Activated gamma-delta T cell treated with anti-CD3 and anti-CD28 coated beads, Interleukin-2, amount 50 U/mL, for 16 hours (primary cell): ENCODE data around the gene CAPG.
"Not testable (repeated sequence)": the region's sequence is repeated elsewhere in the genome, so short reads cannot be mapped to it uniquely, and the experiment has no call there.

Source experiments
- DNase-seq: peaks from one replicate; pipeline ENCODE4 v3.0.0-alpha.2; 2020; ENCODE audit warnings: low read depth

CAPG gene

GRCh38 chr2:85396531-85397470 is 13.4 kb downstream of the CAPG start:
- no peak for DNase-seq

- DNase-seq, result no peak
These were observed 14.2 kb downstream of the CAPG start for GRCh38 chr2:85395912-85396475.

GRCh38 chr2:85394976-85395375 is 15.2 kb downstream of the CAPG start:
- DNase-seq, result no peak

- DNase-seq, result no peak
These were observed 15.9 kb downstream of the CAPG start for GRCh38 chr2:85394261-85394681.

GRCh38 chr2:85393836-85394235 is 16.3 kb downstream of the CAPG start:
- DNase-seq, result no peak

- peak; percentile 64 for DNase-seq
These were observed 19.1 kb downstream of the CAPG start for GRCh38 chr2:85390941-85391669.

- DNase-seq, result no peak
These were observed 21.2 kb downstream of the CAPG start for GRCh38 chr2:85388878-85389538.

- DNase-seq, result no peak
These were observed 22.4 kb downstream of the CAPG start for GRCh38 chr2:85387754-85388153.

- DNase-seq, result no peak
These were observed 24.4 kb downstream of the CAPG start for GRCh38 chr2:85385746-85386145.

- DNase-seq, result no peak
These were observed 26.3 kb downstream of the CAPG start for GRCh38 chr2:85383850-85384249.

GRCh38 chr2:85383151-85383550 is 27.0 kb downstream of the CAPG start:
- DNase-seq, result not testable (repeated sequence)

GRCh38 chr2:85380048-85380447 is 30.1 kb downstream of the CAPG start:
- DNase-seq, result no peak

GRCh38 chr2:85378257-85378656 is 31.9 kb downstream of the CAPG start:
- DNase-seq, result no peak

GRCh38 chr2:85377083-85377482 is 33.1 kb downstream of the CAPG start:
- DNase-seq, result no peak

GRCh38 chr2:85376291-85377065 is 33.7 kb downstream of the CAPG start:
- DNase-seq, result no peak

- DNase-seq, result no peak
These were observed 39.1 kb downstream of the CAPG start for GRCh38 chr2:85371045-85371444.

- no peak for DNase-seq
These were observed 40.7 kb downstream of the CAPG start for GRCh38 chr2:85369500-85369899.

GRCh38 chr2:85368921-85369320 is 41.2 kb downstream of the CAPG start:
- no peak for DNase-seq

- no peak for DNase-seq
These were observed 43.0 kb downstream of the CAPG start for GRCh38 chr2:85367180-85367579.

- DNase-seq, result not testable (repeated sequence)
These were observed 47.3 kb downstream of the CAPG start for GRCh38 chr2:85362653-85363387.

- DNase-seq, result no peak
These were observed 52.4 kb downstream of the CAPG start for GRCh38 chr2:85357736-85358135.
